ENCODE results near the gene RPL31.

The RPL31 gene

DNA sequence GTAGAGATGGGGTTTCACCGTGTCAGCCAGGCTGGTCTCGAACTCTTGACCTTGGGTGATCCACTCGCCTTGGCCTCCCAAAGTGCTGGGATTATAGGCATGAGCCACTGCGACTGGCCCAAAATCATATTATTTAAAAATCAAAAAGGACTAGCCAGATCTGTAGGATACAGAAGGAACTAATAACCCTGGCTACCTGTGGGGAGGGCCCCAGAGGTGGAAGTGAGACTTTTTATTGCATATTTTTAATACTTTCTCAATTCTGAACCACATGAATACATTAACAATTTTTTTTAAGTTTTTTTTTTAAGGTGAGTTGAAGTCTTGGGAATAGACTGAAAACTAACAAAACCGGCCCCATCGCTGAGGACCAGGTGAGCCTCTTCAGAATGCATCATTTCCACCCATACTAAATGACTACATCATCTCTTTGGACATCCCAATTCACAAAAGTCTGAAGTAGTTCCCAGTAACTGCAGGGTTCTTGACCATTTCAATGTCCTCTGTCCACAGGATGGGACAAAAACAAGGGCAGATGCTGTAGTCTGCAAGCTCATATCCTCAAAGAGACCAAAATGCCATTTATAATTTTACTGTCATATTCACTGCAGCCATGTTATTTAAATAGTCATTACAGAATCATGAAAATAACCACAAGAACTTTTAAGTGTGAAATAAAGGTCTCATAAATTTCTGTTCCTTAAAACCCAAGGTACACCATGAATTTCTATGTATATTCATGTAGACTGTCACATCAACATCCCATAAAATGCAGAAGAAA is 21.4 kb downstream of the RPL31 start:
- Mint-ChIP-seq H3K27me3 (no peaks in the 10 kb centered on the region), H3K9me3 (no peaks in the 10 kb centered on the region), H3K4me1 (peaks cover 7% of the 10 kb centered on the region), H3K4me3 (no peak overlapping the region), H3K36me3 (peaks cover 18% of the 10 kb centered on the region), H3K27ac (no peak overlapping the region)
- ATAC-seq = peak; percentile 77

DNA sequence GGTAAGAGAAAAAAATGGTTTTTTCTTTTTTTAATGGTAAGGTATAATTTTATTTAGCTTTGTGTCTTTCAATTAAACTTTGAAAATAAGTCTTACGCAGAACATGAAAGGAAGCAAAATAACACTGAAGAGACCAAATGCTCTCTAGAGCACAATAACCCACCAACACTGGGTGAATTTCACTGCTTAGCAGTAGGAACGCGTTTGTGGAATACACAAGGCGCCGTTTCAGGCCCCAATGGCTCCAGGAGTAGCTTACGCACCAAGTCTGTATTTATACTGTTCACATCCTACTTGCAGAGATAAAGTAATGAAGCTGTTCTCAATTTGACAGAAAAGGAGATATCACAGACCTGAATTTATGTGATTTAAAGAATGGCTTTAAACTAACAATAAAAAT is 23.5 kb downstream of the RPL31 start:
- Mint-ChIP-seq H3K4me1 (peaks cover 7% of the 10 kb centered on the region), H3K27ac (no peak overlapping the region), H3K27me3 (no peaks in the 10 kb centered on the region), H3K4me3 (no peak overlapping the region), H3K36me3 (peaks cover 17% of the 10 kb centered on the region), H3K9me3 (no peaks in the 10 kb centered on the region)
- no peak for ATAC-seq

DNA sequence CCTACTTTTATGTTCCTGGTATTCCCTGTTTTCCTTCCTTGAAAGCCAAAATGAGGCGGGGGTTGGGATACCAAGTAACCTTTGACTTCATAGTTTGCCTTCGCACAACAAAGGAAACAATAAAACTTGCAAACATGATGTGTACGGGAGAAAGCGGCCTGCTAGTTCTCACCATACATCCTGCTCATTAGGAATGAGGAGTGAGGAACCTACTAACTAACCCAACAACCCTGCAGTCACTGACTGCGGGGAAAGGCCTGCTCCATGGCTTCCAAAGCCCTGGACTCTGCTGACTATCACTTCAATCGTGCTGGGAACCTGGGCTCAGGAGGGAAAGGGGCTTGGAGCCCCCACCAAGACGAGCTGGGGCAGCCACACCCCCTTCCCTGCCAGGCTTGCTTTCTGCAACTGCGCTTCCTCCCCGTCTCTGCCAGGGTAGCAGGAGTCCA is 24.2 kb downstream of the RPL31 start:
- peaks cover 7% of the 10 kb centered on the region for H3K4me1 Mint-ChIP-seq
- H3K4me3 Mint-ChIP-seq = no peak overlapping the region
- H3K9me3 Mint-ChIP-seq = no peaks in the 10 kb centered on the region
- no peaks in the 10 kb centered on the region for H3K27me3 Mint-ChIP-seq
- H3K27ac Mint-ChIP-seq = no peak overlapping the region
- peaks cover 22% of the 10 kb centered on the region for H3K36me3 Mint-ChIP-seq
- ATAC-seq = no peak

DNA sequence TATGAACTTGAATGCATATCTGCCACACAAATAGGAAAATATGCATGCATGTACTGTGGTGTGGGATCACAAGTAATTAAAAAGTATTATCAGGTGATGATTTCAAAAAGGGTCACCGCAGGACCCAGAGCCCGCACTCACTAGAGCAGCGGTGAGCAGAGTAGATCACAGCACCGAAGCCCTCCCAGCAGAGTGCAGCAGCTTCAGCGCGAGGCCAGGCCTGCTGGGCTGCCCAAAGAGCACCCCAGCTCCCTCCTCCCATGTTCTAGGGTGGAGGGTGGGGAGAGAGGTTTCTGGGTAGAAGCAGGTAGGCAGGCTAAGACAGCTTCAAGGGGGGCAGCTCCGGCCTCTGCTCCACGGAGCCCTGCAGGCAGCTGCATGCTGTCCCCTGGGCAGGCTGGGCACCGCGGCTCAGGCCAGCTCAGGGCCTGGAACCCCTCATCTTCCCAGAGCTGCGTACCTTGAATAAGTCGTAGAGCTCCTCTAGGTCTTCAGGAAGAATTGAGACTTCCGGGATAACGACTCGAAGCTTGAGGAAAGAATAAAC is 24.9 kb downstream of the RPL31 start:
- no peak for ATAC-seq
- peaks cover 24% of the 10 kb centered on the region for H3K36me3 Mint-ChIP-seq
- no peaks in the 10 kb centered on the region for H3K27me3 Mint-ChIP-seq
- peaks cover 7% of the 10 kb centered on the region for H3K4me1 Mint-ChIP-seq
- no peak overlapping the region for H3K27ac Mint-ChIP-seq
- H3K9me3 Mint-ChIP-seq = no peaks in the 10 kb centered on the region
- H3K4me3 Mint-ChIP-seq = no peak overlapping the region

DNA sequence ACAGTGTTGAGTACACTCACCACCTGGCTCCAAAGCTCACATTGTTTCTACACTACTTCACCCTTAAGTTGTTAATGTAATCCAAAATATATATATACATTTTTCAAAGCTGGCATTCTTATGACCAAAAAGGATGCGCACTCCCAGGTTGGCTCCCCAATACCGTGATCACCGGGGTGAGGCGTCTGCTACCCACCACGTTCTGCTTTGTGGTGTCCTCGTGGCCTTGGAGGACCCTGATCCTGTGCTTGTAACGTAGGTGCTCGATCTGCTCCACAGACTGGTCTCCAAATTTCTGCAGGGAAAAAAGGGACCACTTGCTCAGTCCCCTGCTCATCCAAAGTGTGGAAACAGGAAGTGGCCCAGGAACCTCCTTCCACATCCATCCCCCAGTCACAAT is 25.8 kb downstream of the RPL31 start:
- peaks cover 7% of the 10 kb centered on the region for H3K4me1 Mint-ChIP-seq
- H3K27ac Mint-ChIP-seq = no peak overlapping the region
- no peak for ATAC-seq
- no peaks in the 10 kb centered on the region for H3K27me3 Mint-ChIP-seq
- H3K36me3 Mint-ChIP-seq = peaks cover 26% of the 10 kb centered on the region
- H3K4me3 Mint-ChIP-seq = no peak overlapping the region
- no peaks in the 10 kb centered on the region for H3K9me3 Mint-ChIP-seq

DNA sequence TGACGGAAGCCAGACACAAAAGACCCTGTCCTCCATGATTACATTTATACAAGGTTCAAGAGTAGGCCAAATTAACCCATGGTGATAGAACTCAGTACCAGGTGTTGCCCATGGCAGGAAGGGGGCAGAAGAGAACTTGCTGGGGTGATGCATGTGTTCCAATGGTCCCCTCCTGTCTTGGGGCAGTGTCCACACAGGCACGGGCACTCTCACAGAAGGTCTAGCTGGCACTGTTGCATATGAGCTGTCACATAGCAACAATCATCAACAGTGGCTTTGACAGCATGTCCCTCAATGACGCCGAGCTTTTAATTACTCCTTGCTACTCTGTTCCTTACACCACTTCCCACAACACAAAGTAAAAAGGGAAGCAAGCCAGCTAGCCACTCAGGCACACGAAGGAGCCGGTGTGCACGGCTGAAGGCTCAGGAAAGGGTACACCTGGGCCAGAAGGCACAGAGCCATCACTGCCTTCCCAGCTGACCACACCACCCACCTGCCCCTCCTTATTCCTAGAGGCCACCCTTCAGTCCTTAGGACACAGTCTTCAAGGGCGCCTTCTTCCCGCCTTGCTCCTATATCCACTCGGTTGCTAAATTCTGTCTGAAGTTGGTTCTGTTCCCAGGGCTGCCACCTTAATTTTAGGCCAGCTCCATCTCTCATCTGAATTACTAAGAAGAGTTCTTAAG is 28.9 kb downstream of the RPL31 start:
- ATAC-seq = no peak
- Mint-ChIP-seq H3K27ac (no peak overlapping the region), H3K9me3 (no peaks in the 10 kb centered on the region), H3K4me1 (no peaks in the 10 kb centered on the region), H3K4me3 (no peak overlapping the region), H3K27me3 (peaks cover 9% of the 10 kb centered on the region), H3K36me3 (peaks cover 36% of the 10 kb centered on the region)

DNA sequence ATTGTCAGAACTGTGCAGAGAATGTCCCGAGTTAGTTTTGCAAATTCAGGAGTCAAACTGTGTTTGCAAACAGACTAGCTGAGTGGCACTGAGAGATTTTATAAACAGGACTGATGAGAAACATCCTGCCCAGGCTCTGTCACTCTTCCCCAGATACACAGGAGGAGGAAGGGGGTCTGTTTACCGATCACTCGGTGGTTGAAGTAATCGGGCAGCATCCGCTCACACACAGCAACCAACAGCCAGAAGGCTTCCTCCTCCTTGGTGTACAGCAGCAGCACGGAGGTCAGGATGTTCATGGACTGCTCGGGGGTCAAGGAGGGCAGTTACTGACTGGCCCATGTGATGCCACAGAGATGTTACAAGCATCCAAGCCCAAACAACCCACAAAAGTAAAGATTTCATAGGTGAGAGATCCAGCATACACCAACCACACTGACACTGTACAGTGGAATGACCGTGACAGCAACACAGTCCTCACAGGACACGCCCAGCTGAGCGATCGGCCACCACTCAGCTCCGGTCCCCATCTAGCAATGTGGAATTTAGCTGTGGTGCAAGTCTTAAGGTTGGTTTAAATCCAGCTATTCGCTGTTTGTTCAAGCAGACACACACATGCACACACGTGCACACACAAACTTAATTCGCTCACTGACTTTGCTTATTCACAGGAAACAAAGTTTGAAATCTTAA is 30.1 kb downstream of the RPL31 start:
- no peak for ATAC-seq
- no peak overlapping the region for H3K4me3 Mint-ChIP-seq
- peaks cover 9% of the 10 kb centered on the region for H3K27me3 Mint-ChIP-seq
- H3K9me3 Mint-ChIP-seq = no peaks in the 10 kb centered on the region
- no peaks in the 10 kb centered on the region for H3K4me1 Mint-ChIP-seq
- H3K27ac Mint-ChIP-seq = no peak overlapping the region
- peaks cover 36% of the 10 kb centered on the region for H3K36me3 Mint-ChIP-seq

DNA sequence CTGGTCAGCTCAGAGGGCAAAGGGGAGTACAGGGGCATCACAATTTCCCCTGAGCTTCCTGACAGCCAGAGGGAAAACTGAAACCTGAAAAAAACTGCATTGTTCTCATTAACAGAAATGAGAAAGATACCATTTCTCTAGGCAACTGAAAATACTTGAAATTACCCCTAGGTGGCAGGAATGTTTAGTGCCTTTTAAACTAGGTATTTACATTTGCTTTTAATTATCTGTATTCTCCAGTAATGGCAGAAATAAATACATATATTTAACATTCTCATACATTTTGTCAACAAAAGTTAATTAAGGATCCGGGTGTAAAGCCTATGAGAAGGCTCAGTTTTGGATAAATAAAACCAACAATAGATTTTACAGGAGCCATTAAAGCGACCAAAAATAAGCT is 34.5 kb downstream of the RPL31 start:
- Mint-ChIP-seq H3K27ac (no peak overlapping the region), H3K27me3 (peaks cover 9% of the 10 kb centered on the region), H3K9me3 (no peaks in the 10 kb centered on the region), H3K4me1 (peaks cover 16% of the 10 kb centered on the region), H3K4me3 (no peak overlapping the region), H3K36me3 (peaks cover 53% of the 10 kb centered on the region)
- no peak for ATAC-seq

DNA sequence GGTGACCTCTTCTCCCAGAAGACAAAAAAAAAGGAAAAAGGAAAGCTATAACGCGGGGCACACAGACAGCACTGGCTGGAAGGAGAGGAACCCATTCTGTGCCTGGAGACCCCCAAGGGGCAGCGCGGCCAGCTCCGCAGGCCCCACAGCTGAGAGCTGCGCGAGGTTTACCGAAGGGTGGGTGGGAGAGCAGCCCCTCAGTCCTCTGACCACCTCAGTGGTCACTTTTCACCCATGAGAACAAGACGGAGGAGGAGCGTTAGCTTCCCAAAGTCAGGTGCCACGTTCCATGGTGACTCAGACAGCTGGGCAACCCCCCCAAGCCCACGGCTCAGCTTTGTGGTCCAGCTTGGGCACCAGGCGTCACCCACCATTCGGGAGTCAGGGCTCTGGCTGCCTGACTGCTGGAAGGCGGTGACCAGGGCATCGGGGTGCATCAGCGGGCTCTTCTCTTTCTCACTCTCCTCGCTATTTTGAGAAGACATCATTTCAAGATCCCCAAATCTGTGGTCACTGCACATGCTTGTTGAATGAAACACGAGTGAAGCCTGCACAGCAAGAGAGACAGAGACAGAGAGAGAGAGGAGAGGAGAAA is 35.2 kb downstream of the RPL31 start:
- ATAC-seq = no peak
- peaks cover 9% of the 10 kb centered on the region for H3K27me3 Mint-ChIP-seq
- peaks cover 53% of the 10 kb centered on the region for H3K36me3 Mint-ChIP-seq
- H3K4me3 Mint-ChIP-seq = no peak overlapping the region
- peaks cover 16% of the 10 kb centered on the region for H3K4me1 Mint-ChIP-seq
- no peaks in the 10 kb centered on the region for H3K9me3 Mint-ChIP-seq
- no peak overlapping the region for H3K27ac Mint-ChIP-seq

DNA sequence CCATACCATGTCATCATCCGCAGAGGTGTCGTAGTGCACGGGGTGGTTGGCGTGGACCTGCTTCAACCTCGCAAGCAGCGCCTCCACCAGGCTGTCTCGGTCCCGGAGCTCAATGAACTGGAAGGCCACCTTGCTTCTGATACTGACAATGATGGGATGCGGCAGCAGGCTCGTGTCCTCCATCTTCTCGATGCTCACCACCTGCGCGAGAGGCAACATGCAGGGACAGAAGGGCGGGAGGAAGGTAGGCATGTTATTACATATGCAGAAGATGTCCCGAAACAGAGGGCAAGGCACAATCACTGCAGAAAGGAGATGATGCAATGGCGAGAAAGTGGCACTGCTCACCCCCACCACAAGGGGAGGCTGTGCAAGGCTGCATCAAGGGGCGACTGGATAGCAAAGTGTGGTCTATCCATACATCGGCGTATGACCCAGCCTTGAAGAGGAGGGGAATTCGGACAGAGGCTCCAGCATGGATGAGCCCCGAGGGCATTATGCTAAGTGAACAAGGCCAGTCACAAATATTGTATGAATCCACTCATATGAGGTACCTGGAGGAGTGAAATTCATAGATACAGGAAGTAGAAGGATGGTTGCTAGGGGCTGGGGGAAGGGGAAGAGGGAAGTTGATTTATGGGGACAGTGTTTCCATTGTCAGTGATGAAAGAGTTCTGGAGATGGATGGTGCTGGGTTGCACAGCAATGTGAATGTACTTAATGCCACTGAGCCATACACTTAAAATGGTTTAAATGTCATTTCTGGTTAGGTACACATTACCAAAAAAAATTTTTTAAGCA is 36.6 kb downstream of the RPL31 start:
- H3K27me3 Mint-ChIP-seq = peaks cover 2% of the 10 kb centered on the region
- H3K4me1 Mint-ChIP-seq = peaks cover 16% of the 10 kb centered on the region
- no peak overlapping the region for H3K4me3 Mint-ChIP-seq
- peaks cover 43% of the 10 kb centered on the region for H3K36me3 Mint-ChIP-seq
- H3K27ac Mint-ChIP-seq = no peak overlapping the region
- ATAC-seq = no peak
- no peaks in the 10 kb centered on the region for H3K9me3 Mint-ChIP-seq

DNA sequence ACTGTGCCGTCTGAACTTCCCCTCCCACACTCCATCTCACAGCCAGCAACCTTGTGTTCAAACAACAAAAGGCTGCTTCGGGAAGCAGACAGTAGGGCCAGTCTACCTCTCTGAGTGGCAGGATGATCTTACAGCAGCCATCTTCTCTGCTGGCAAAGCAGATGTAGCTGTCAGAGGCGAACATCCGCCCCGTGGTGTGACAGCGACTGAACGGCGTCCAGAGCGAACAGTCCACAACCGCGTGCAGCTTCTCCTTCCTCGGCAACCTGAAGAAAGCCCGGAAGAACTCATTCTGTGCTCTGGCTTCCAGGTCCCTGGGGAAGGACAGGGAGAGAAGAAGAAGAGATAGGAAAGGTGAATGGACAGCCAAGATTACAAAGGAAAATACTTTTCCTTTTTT is 38.0 kb downstream of the RPL31 start:
- H3K27ac Mint-ChIP-seq = no peak overlapping the region
- no peak for ATAC-seq
- H3K36me3 Mint-ChIP-seq = peaks cover 30% of the 10 kb centered on the region
- no peaks in the 10 kb centered on the region for H3K9me3 Mint-ChIP-seq
- no peaks in the 10 kb centered on the region for H3K27me3 Mint-ChIP-seq
- peaks cover 27% of the 10 kb centered on the region for H3K4me1 Mint-ChIP-seq
- no peak overlapping the region for H3K4me3 Mint-ChIP-seq

DNA sequence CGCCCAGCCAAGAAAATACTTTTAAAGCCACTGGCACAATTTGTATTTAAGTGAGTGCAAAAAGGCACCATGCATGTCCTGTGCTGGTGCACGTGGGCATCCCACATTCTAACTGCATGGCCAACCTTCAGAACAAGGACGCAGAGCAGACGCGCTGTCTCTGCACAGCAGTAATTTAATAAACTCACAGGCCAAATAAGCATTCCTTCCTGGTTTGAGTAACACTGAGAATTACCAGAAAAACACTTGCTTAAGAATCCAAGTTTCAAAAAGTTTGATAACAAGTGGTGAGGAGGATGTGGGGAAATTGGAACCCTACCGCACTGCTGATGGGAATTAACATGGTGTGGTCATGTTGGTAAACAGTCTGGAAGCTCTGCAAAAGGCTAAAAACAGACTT is 38.7 kb downstream of the RPL31 start:
- Mint-ChIP-seq H3K4me3 (no peak overlapping the region), H3K27me3 (no peaks in the 10 kb centered on the region), H3K27ac (no peak overlapping the region)

DNA sequence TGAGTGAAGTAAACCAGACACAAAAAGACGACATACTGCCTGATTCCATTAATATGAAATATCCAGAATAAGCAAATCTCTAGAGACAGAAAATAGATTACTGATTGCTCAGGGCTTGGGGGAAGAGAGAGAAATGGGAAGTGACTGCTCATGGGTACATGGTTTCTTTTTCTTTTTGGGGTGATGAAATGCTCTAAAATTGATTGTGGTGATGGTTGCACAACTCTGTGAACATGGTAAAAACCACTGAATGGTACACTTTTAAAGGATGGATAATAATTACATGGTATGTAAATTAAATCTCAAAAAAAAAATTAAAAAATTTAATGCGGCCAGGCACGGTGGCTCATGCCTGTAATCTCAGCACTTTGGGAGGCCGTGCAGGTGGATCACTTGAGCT is 39.3 kb downstream of the RPL31 start:
- Mint-ChIP-seq H3K27me3 (no peaks in the 10 kb centered on the region), H3K36me3 (peaks cover 37% of the 10 kb centered on the region), H3K4me3 (no peak overlapping the region), H3K27ac (no peak overlapping the region), H3K9me3 (no peaks in the 10 kb centered on the region), H3K4me1 (peaks cover 27% of the 10 kb centered on the region)
- ATAC-seq = no peak

More for the DNA sequence above, 38.7 kb downstream of the RPL31 start:
- no peaks in the 10 kb centered on the region for H3K9me3 Mint-ChIP-seq
- peaks cover 27% of the 10 kb centered on the region for H3K4me1 Mint-ChIP-seq
- ATAC-seq = no peak
- peaks cover 34% of the 10 kb centered on the region for H3K36me3 Mint-ChIP-seq

DNA sequence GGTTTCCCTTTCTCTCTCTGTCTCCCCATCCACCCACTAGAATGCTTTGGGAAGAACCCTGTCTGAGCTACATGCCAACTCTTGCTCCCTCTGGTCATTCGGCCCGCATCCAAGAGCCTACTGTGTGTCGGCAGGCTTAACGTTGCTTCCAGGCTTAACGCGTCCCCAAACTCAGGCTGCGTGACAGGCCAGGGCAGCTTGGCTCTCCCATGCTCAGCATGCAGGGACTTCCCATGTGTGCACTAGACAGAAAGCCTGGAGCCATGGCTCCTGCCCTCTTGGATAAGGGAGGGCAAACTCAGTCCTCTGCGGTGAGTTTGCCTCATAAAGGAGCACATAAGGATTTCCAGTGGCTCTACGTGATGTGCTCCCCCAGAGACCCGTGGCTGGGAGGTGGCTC is 43.2 kb downstream of the RPL31 start:
- peaks cover 17% of the 10 kb centered on the region for H3K4me1 Mint-ChIP-seq
- H3K27me3 Mint-ChIP-seq = no peaks in the 10 kb centered on the region
- H3K27ac Mint-ChIP-seq = peak overlapping the region; percentile 20
- ATAC-seq = no peak
- H3K9me3 Mint-ChIP-seq = no peaks in the 10 kb centered on the region
- no peak overlapping the region for H3K4me3 Mint-ChIP-seq
- peaks cover 20% of the 10 kb centered on the region for H3K36me3 Mint-ChIP-seq
